A549 (cell line): ENCODE measurements around the gene GCDH. TPM values are rescaled to one million over a fixed set of nuclear protein-coding genes. Genes with fewer than 3 reads are reported as not detected.
A peak's percentile ranks its signal among the peaks of the same experiment; 100 is the strongest.

ENCODE experiments used
- ATAC-seq, 2 experiments: fragments of 200-7000 bp in 1 of 2; fragments of >200 bp in 1 of 2; cut with Nextera tagmentation in 1 of 2; cut with Tn5 transposase in 1 of 2; 3 replicates each; pipeline versions ENCODE4 v1.8.0 to v1.9.1; 2018 to 2020; ENCODE audit warnings: mild to moderate bottlenecking in 1 of 2, moderate library complexity in 1 of 2
- CTCF ChIA-PET: fragments of 300-600 bp; sonication (Branson Sonifier 250); formaldehyde crosslinking; extraction: SDS; loops from one replicate; lab custom pipeline; 2021; ENCODE audit warnings: antibody characterized with exemption, inconsistent platforms; lab: Yijun Ruan, JAX
- POLR2A ChIA-PET: fragments of 350-600 bp; formaldehyde crosslinking; extraction: SDS; loops from one replicate; lab custom pipeline; 2021; ENCODE audit warnings: antibody characterized with exemption, inconsistent platforms; lab: Yijun Ruan, JAX
- DNase-seq, 2 experiments: peaks; one replicate each; pipeline versions ENCODE4 v3.0.0 to v3.0.0-alpha.2; 2011 to 2016; ENCODE audit warnings: low read depth in 1 of 2, low spot score in 1 of 2
- FAIRE-seq: peaks from 2 replicates; lab custom pipeline; 2011; peaks lifted over from hg19 to GRCh38; lab: Jason Lieb, UNC
- H3K27ac ChIP-seq, 2 experiments: fragments of >200 bp; sonication (Bioruptor Twin); formaldehyde crosslinking; 3 replicates each; pipeline ENCODE4 v1.5.1; 2016 to 2017
- H3K4me1 ChIP-seq: fragments of >200 bp; sonication (Bioruptor Twin); formaldehyde crosslinking; 3 replicates; pipeline ENCODE4 v1.6.1; 2016
- H3K4me2 ChIP-seq: fragments of >200 bp; sonication (Bioruptor Twin); formaldehyde crosslinking; 3 replicates; pipeline ENCODE4 v1.6.1; 2016
- H3K4me3 ChIP-seq: fragments of >200 bp; sonication (Bioruptor Twin); formaldehyde crosslinking; 3 replicates; pipeline ENCODE4 v1.5.1; 2016
- H3K9me3 ChIP-seq: fragments of >200 bp; sonication (Bioruptor Twin); formaldehyde crosslinking; 3 replicates; pipeline ENCODE4 v1.6.1; 2016
- ATOH8 ChIP-seq: fragments of 250-450 bp; sonication (Bioruptor Pico); IDR thresholded peaks from 2 replicates; pipeline ENCODE4 v1.5.0; 2020; ENCODE audit warnings: low read depth, mild to moderate bottlenecking, moderate library complexity
- CHD2 ChIP-seq: fragments of 150-350 bp; IDR thresholded peaks from 2 replicates; pipeline ENCODE4 v1.6.1; 2014; ENCODE audit warnings: low read length; ENCODE audit not compliant: partially characterized antibody
- CHD4 ChIP-seq: fragments of 200-600 bp; sonication (generic); IDR thresholded peaks from 2 replicates; pipeline ENCODE4 v1.6.1; 2016; ENCODE audit warnings: antibody characterized with exemption, mild to moderate bottlenecking, borderline replicate concordance
- CTCF ChIP-seq: fragments of >200 bp; sonication (Bioruptor Twin); formaldehyde crosslinking; IDR thresholded peaks from 3 replicates; pipeline ENCODE4 v1.5.1; 2016
- HES2 ChIP-seq: fragments of >200 bp; sonication (Bioruptor Twin); formaldehyde crosslinking; IDR thresholded peaks from 2 replicates; pipeline ENCODE4 v1.6.1; 2016
- HOXA7 ChIP-seq: fragments of 250-450 bp; sonication (Bioruptor Pico); IDR thresholded peaks from 2 replicates; pipeline ENCODE4 v1.5.0; 2020; ENCODE audit warnings: mild to moderate bottlenecking, moderate library complexity
- JUN ChIP-seq, 2 experiments: fragments of >200 bp; sonication (Bioruptor Twin); formaldehyde crosslinking; IDR thresholded peaks; 2 replicates in 1 of 2; 3 replicates in 1 of 2; pipeline ENCODE4 v1.6.1; 2016 to 2017
- KDM5A ChIP-seq: fragments of 200-600 bp; sonication (generic); IDR thresholded peaks from 2 replicates; pipeline ENCODE4 v1.6.1; 2016; ENCODE audit warnings: antibody characterized with exemption, mild to moderate bottlenecking
- NPAS2 ChIP-seq: fragments of 250-450 bp; sonication (Bioruptor Pico); IDR thresholded peaks from 2 replicates; pipeline ENCODE4 v1.8.0; 2022; ENCODE audit warnings: mild to moderate bottlenecking, moderate library complexity, borderline replicate concordance
- PBX3 ChIP-seq: IDR thresholded peaks from 2 replicates; pipeline ENCODE4 v1.6.1; 2012
- PHF8 ChIP-seq: fragments of 200-600 bp; sonication (generic); IDR thresholded peaks from 2 replicates; pipeline ENCODE4 v1.6.1; 2016; ENCODE audit warnings: low read depth, mild to moderate bottlenecking, antibody characterized with exemption, moderate library complexity, borderline replicate concordance
- REST ChIP-seq: fragments of 200-600 bp; sonication (generic); IDR thresholded peaks from 2 replicates; pipeline ENCODE4 v1.6.1; 2016; ENCODE audit warnings: antibody characterized with exemption, mild to moderate bottlenecking, moderate library complexity
- SREBF2 ChIP-seq: fragments of 450-650 bp; IDR thresholded peaks from 2 replicates; pipeline ENCODE4 v1.6.1; 2014; ENCODE audit warnings: mild to moderate bottlenecking, moderate library complexity
- TFCP2L1 ChIP-seq: fragments of 250-450 bp; sonication (Bioruptor Pico); IDR thresholded peaks from 2 replicates; pipeline ENCODE4 v1.5.0; 2021; ENCODE audit warnings: mild to moderate bottlenecking
- USF2 ChIP-seq: fragments of 450-650 bp; IDR thresholded peaks from 2 replicates; pipeline ENCODE4 v1.6.1; 2014; ENCODE audit warnings: antibody characterized with exemption
- WGBS: methylation state at CpG from one replicate; pipeline ENCODE4 v1.1.6; 2017; ENCODE audit errors: missing lambda C conversion rate; 5-methylcytosine and 5-hydroxymethylcytosine counted together
- polyA plus RNA-seq, 4 experiments: library from polyadenylated mRNA; depleted of rRNA in 3 of 4; stranded (reverse); fragments of >200 nt; fragmentation: RNase III in 1 of 4; extraction: RNeasy Plus Mini Kit Qiagen cat#74134 plus additional on column Dnase treatment in 1 of 4; gene quantifications; 2 replicates in 3 of 4; 3 replicates in 1 of 4; pipeline ENCODE4 v1.2.3, GENCODE V29; 2011 to 2017

The GCDH gene
- polyA plus RNA-seq, 2 of the 4 experiments (the other 2 are of a cell fraction) = 8.8 to 15.2 TPM

GRCh38 chr19:12945479-12946091 is 54.6 kb downstream of the GCDH start, which contains the start of gene RAD23A (continued):
- peak; percentile 95 for TF ChIP-seq TFCP2L1 (CRISPR knock-in tag)

GRCh38 chr19:12946092-12946721 is 55.2 kb downstream of the GCDH start:
- H3K27ac ChIP-seq = peak overlapping the region; percentile 98 to 100
- DNase-seq = peak in 1 of 2 experiments; percentile 67
- WGBS = under 1% methylated on average over 22 of the region's 40 CpGs
- H3K4me2 ChIP-seq = peak overlapping the region; percentile 97
- ChIA-PET POLR2A (interaction anchor here (0.6 to 0.9 kb wide), 2 partner anchors 8 to 10 kb away, joined by 3 read pairs; partner anchors contain the start of gene CALR), CTCF (interaction anchor here (2.7 kb wide), 1 partner anchor 19 kb away, joined by 10 read pairs; no protein-coding TSS in a partner anchor)
- H3K4me3 ChIP-seq = peak overlapping the region; percentile 95
- H3K4me1 ChIP-seq = peaks cover 13% of the 10 kb centered on the region; the same call in 2 of the 3 replicates
- no peaks in the 10 kb centered on the region for H3K9me3 ChIP-seq
- TF ChIP-seq NPAS2 (no peak), ATOH8 (CRISPR knock-in tag) (no peak), REST (peak; percentile 77), PHF8 (no peak), SREBF2 (no peak), CHD2 (peak; percentile 81)
- peak; percentile 68 to 85 for ATAC-seq
- FAIRE-seq = no peak

GRCh38 chr19:12946731-12947496 is 56.0 kb downstream of the GCDH start:
- ATAC-seq = no peak
- 57% methylated on average over 14 of the region's 14 CpGs for WGBS
- TF ChIP-seq ATOH8 (CRISPR knock-in tag) (no peak), PBX3 (no peak), CTCF (no peak), JUN (IDR thresholded peaks at IDR 0.05) (no peak), USF2 (no peak), HOXA7 (CRISPR knock-in tag) (no peak), HES2 (no peak), CHD4 (no peak), KDM5A (no peak)
- no peak for DNase-seq
- peak overlapping the region; percentile 95 for H3K4me3 ChIP-seq
- H3K4me2 ChIP-seq = peak overlapping the region; percentile 97
- peak overlapping the region; percentile 98 to 100 for H3K27ac ChIP-seq
- ChIA-PET POLR2A (interaction anchor here (0.6 to 0.9 kb wide), 2 partner anchors 9 to 10 kb away, joined by 3 read pairs; partner anchors contain the start of gene CALR), CTCF (interaction anchor here (1.3 to 2.7 kb wide), 2 partner anchors 18 to 147 kb away, joined by 3 to 10 read pairs; no protein-coding TSS in a partner anchor)
- peaks cover 13% of the 10 kb centered on the region; the same call in 2 of the 3 replicates for H3K4me1 ChIP-seq
- no peaks in the 10 kb centered on the region for H3K9me3 ChIP-seq
- no peak for FAIRE-seq
